Islet precursor cell (in vitro differentiated cells): ENCODE results near the gene THAP5.

ENCODE experiments used
- DNase-seq: peaks from one replicate; pipeline ENCODE4 v3.0.0-alpha.2; 2018

THAP5 gene

DNA sequence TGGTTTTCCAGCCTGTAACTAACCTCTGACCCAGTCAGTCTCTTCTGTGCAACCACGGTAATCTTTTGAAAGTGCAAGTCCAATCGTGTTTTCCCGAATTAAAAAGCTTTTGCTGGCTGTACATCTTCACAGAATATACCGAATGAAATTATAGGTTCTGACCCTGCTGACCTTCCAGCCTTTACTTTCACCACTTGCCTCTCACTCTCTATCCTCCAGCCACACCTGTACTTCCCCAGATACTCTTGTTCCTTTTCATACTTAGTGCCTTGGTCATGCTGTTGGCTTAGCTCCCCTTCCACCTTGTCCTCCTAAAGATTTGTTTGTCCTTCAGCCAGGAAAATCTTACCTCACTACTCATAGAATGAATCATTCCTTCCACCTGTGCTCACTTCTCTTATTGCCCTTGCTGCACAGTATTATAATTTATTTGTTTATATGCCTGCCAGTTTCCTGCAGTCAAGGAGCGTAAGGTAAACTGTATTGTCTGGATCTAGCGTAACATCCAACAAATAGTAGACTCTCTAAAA, 41.3 kb downstream of the THAP5 start:
- DNase-seq = no peak

DNA sequence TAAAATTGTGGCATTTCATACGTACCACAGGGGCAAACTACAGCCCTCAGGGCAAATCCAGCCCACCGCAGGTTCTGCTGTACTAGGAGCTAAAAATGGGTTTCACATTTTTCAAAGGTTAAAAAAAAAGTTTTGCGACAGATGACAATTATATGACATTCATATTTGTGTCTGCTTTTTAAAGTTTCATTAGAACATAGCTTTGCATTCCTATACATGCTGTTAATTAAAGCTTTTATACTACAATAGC, 42.8 kb downstream of the THAP5 start:
- DNase-seq = no peak

GRCh38 chr7:108525985-108526767, 43.3 kb downstream of the THAP5 start, which contains the start of gene PNPLA8:
TSS of gene PNPLA8 (minus strand) at chr7:108526135. CDS start at chr7:108515491, 10,644 bp downstream.
- DNase-seq = peak; percentile 100

DNA sequence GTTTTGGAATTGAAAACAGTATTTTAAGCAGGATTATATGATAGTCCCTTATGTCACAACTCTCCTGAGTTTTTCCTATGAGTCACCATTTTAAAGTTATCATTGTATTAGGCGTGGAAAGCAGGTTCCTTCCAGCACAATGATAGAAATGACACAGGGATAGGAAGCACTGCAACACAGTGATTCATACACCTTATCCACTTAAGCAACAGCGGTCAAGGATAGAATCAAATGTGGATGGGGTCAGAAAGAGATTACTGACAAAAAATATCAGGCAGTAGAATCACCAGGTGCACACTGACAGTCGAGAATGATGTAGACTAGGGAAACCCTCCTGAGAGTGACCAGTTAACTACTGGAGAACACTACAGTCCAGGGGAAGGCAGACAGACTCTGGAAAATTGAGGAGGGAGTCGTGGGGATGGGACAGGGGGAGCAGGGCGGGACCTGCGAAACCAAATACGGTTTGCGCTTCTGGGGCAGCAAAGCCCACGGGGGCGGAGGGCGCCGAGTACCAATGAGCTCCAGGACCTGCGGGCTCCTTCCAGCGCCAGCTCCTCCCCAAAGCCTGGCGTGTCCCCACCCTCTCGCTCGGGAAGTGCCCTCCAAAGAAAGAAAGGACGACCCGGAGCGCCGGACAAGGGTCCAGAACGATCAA, 44.0 kb downstream of the THAP5 start:
- peak; percentile 96 for DNase-seq

- DNase-seq = no peak
These were observed 46.7 kb downstream of the THAP5 start for GRCh38 chr7:108522780-108523179.

DNA sequence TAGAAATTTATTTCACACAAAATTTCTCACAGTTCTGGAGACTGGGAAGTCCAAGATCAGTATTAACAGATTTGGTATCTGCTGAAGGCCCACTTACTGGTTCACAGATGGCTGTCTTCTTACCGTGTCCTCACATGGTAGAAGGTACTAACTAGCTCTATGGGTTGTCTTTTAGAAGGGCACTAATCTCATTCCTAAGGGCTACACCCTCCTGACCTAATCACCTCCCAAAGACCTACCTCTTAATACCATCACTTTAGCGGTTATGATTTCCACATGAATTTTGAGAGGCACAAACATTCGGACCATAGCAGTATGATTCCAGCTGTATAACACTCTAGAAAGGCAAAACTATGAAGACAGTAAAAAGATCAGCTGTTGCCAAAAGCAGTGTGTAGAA, 51.6 kb downstream of the THAP5 start:
- DNase-seq = no peak

DNA sequence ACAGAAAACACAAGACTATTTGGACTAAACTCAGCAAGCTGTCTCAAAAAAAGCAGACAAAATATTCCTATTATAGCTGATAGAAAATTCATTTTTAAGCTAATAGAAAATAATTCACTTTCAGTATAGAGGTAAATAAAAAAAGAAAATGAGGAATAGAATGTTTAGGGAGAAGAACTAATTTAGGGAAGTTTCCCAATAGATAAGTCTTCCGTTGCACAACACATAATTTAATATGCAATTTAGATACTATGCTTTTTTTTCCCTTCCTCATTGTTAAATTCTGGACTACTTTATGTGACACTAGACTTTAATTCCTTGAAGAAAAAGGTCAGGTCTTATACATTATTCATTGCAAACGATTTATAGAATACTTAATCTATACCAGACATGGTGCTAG, 53.9 kb downstream of the THAP5 start:
- DNase-seq = no peak

DNA sequence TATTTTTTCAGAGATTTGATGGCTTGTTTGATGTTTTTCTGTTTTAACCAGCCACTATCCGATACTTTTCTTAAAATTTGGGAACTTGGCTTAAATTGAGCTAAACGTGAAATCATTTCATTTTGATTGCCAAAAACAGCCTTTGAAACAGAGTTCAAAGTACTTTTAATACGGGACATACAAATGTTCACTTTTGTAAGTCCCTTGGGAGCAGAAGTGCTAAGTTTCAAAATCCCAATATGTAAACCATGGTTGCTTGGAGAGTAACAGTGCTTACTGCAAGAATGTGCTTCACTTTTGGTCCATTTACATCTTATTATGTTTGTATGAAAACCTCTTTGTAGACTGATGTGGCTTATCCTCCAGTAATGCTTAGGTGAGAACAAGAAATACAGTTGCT, 54.5 kb downstream of the THAP5 start:
- DNase-seq = no peak
